Measurements from ENCODE around the gene CFAP299.
"Not testable (repeated sequence)": the region's sequence is repeated elsewhere in the genome, so short reads cannot be mapped to it uniquely, and the experiment has no call there.

CFAP299 gene

GRCh38 chr4:80335554-80336358, at the start of gene CFAP299:
TSS of gene CFAP299 (plus strand) at chr4:80335730.
- H3K36me3 Mint-ChIP-seq (ENCODE audit: low read depth): no peaks in the 10 kb centered on the region
- H3K27ac Mint-ChIP-seq: no peak within 1 kb of the TSS
- H3K27me3 Mint-ChIP-seq (ENCODE audit: low read depth): peaks cover 24% of the 10 kb centered on the region
- H3K9me3 Mint-ChIP-seq: no peaks in the 10 kb centered on the region
- DNase-seq (ENCODE audit: low spot score): peak; percentile 46
- H3K4me1 Mint-ChIP-seq (ENCODE audit: low read depth): peaks cover 9% of the 10 kb centered on the region
- peak within 1 kb of the TSS; percentile 80 for H3K4me3 Mint-ChIP-seq

- H3K4me1 Mint-ChIP-seq (ENCODE audit: low read depth): no peaks in the 10 kb centered on the region
- H3K4me3 Mint-ChIP-seq: no peak overlapping the region
- no peak for DNase-seq (ENCODE audit: low spot score)
- H3K9me3 Mint-ChIP-seq: no peaks in the 10 kb centered on the region
- H3K27ac Mint-ChIP-seq: no peak overlapping the region
- H3K27me3 Mint-ChIP-seq (ENCODE audit: low read depth): peaks cover 3% of the 10 kb centered on the region
- H3K36me3 Mint-ChIP-seq (ENCODE audit: low read depth): no peaks in the 10 kb centered on the region
Observed at GRCh38 chr4:80286451-80286850, 49.1 kb upstream of the CFAP299 start.

- not testable (repeated sequence) for H3K4me3 Mint-ChIP-seq; H3K27me3 Mint-ChIP-seq (ENCODE audit: low read depth); H3K9me3 Mint-ChIP-seq; DNase-seq (ENCODE audit: low spot score); H3K4me1 Mint-ChIP-seq (ENCODE audit: low read depth); H3K27ac Mint-ChIP-seq; H3K36me3 Mint-ChIP-seq (ENCODE audit: low read depth)
Observed at GRCh38 chr4:80290665-80291064, 44.9 kb upstream of the CFAP299 start.

DNA sequence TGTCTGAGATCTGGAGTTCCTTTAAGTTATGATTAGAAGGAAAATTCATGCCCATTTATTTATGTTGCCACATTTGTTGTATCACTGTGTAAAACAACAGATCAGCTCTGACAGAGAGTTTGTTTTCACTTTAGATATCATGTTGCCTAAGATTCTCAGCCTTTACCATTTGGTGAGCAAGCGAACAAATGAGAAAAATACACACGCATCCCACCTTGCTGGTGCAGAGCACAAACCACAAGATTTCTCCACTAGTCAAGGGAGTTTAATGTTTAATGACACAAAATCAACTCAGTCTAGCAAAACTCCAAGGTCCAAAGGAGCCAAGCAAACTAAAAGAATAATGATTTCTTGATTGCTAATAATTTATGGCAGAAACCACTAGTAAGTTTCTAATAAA, 41.3 kb upstream of the CFAP299 start:
- no peaks in the 10 kb centered on the region for H3K4me1 Mint-ChIP-seq (ENCODE audit: low read depth)
- no peaks in the 10 kb centered on the region for H3K36me3 Mint-ChIP-seq (ENCODE audit: low read depth)
- no peak overlapping the region for H3K27ac Mint-ChIP-seq
- H3K9me3 Mint-ChIP-seq: no peaks in the 10 kb centered on the region
- peaks cover 3% of the 10 kb centered on the region for H3K27me3 Mint-ChIP-seq (ENCODE audit: low read depth)
- no peak overlapping the region for H3K4me3 Mint-ChIP-seq
- no peak for DNase-seq (ENCODE audit: low spot score)

DNA sequence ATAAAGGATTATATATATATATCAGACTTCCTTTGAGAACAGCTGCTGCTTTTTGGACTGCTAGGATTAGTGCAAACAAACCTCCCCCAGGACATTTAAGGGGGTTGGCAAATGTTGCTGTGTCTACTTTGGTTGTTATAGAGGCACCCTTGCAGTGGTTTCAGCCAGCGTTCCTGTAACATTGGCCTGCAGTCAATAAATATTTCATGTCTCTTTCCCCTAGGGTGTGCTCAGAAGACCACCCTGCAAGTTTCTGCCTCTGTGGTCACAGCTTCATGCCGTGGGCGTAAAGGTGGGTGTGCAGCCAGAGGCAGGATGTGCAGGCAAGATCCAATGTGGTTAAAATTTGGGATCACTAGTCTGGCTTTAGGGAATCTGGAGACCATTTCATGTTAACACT, 40.2 kb upstream of the CFAP299 start:
- Mint-ChIP-seq H3K27ac (no peak overlapping the region), H3K27me3 (ENCODE audit: low read depth) (peaks cover 3% of the 10 kb centered on the region), H3K9me3 (no peaks in the 10 kb centered on the region), H3K4me3 (no peak overlapping the region), H3K4me1 (ENCODE audit: low read depth) (no peaks in the 10 kb centered on the region), H3K36me3 (ENCODE audit: low read depth) (no peaks in the 10 kb centered on the region)
- no peak for DNase-seq (ENCODE audit: low spot score)

- H3K4me1 Mint-ChIP-seq (ENCODE audit: low read depth): no peaks in the 10 kb centered on the region
- peaks cover 3% of the 10 kb centered on the region for H3K27me3 Mint-ChIP-seq (ENCODE audit: low read depth)
- H3K36me3 Mint-ChIP-seq (ENCODE audit: low read depth): no peaks in the 10 kb centered on the region
- H3K4me3 Mint-ChIP-seq: no peak overlapping the region
- no peak overlapping the region for H3K27ac Mint-ChIP-seq
- no peaks in the 10 kb centered on the region for H3K9me3 Mint-ChIP-seq
- no peak for DNase-seq (ENCODE audit: low spot score)
Observed at GRCh38 chr4:80295826-80296225, 39.7 kb upstream of the CFAP299 start.

DNA sequence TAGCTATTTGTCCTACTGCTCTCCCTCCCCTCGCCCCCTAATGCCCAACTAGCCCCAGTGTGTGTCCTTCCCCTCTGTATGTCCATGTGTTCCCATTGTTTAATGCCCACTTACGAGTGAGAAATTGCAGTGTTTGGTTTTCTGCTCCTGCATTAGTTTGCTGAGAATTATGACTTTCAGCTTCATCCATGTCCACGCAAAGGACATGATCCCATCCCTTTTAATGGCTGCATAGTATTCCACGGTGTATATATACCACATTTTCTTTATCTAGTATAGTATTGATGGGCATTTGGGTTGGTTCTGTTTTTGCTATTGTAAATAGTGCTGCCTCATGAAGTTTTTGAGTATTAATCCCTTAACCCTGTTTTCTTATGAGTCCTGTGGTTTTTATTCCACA, 33.6 kb upstream of the CFAP299 start:
- Mint-ChIP-seq H3K27ac (no peak overlapping the region), H3K4me3 (no peak overlapping the region), H3K9me3 (no peaks in the 10 kb centered on the region), H3K36me3 (ENCODE audit: low read depth) (no peaks in the 10 kb centered on the region), H3K4me1 (ENCODE audit: low read depth) (no peaks in the 10 kb centered on the region), H3K27me3 (ENCODE audit: low read depth) (no peaks in the 10 kb centered on the region)
- DNase-seq (ENCODE audit: low spot score): no peak

- Mint-ChIP-seq H3K4me3 (no peak overlapping the region), H3K27me3 (ENCODE audit: low read depth) (no peaks in the 10 kb centered on the region), H3K9me3 (no peaks in the 10 kb centered on the region), H3K4me1 (ENCODE audit: low read depth) (no peaks in the 10 kb centered on the region), H3K27ac (no peak overlapping the region), H3K36me3 (ENCODE audit: low read depth) (no peaks in the 10 kb centered on the region)
- no peak for DNase-seq (ENCODE audit: low spot score)
Observed at GRCh38 chr4:80302616-80303223, 32.8 kb upstream of the CFAP299 start.

DNA sequence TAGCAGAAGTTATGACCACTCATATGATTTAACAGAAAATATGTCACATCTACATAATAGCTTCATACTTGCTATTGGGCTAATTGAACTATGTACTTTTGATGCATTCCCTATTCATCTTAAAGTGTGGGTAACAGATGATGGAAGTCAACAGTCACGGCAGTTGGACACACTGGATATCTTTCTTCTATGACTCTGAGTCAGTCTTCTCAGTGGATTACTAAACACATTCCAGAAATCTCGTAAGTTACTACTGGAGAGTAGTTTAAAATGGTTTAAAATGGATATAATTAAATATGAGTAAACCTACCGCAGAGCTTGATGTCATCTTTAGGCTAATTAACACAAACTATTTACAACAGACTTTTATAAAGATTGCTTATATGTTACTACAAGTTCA, 30.1 kb upstream of the CFAP299 start:
- H3K9me3 Mint-ChIP-seq: no peaks in the 10 kb centered on the region
- H3K27me3 Mint-ChIP-seq (ENCODE audit: low read depth): no peaks in the 10 kb centered on the region
- H3K36me3 Mint-ChIP-seq (ENCODE audit: low read depth): no peaks in the 10 kb centered on the region
- DNase-seq (ENCODE audit: low spot score): no peak
- no peak overlapping the region for H3K27ac Mint-ChIP-seq
- no peak overlapping the region for H3K4me3 Mint-ChIP-seq
- H3K4me1 Mint-ChIP-seq (ENCODE audit: low read depth): no peaks in the 10 kb centered on the region

DNA sequence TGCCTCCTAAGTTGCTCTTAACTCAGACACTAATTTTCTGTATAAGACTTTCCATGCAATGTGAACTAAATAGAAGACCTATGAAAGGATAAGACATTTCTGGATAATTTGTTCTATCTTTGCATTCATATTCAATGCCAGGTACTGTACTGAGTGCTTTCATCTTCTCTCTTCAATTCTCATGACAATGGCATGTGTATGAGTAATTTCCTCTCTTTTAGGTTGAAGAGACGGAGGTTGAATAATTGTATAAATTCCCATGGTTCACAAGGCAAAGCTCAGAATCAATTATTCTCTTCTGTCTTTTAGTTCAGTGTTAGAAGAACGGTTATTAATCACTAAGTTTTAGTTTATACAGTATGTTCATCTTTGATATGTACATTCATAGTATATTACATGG, 29.3 kb upstream of the CFAP299 start:
- no peak for DNase-seq (ENCODE audit: low spot score)
- no peak overlapping the region for H3K4me3 Mint-ChIP-seq
- no peaks in the 10 kb centered on the region for H3K9me3 Mint-ChIP-seq
- H3K27me3 Mint-ChIP-seq (ENCODE audit: low read depth): no peaks in the 10 kb centered on the region
- H3K36me3 Mint-ChIP-seq (ENCODE audit: low read depth): no peaks in the 10 kb centered on the region
- no peak overlapping the region for H3K27ac Mint-ChIP-seq
- H3K4me1 Mint-ChIP-seq (ENCODE audit: low read depth): no peaks in the 10 kb centered on the region

- Mint-ChIP-seq H3K27ac (no peak overlapping the region), H3K4me1 (ENCODE audit: low read depth) (no peaks in the 10 kb centered on the region), H3K36me3 (ENCODE audit: low read depth) (no peaks in the 10 kb centered on the region), H3K4me3 (no peak overlapping the region), H3K27me3 (ENCODE audit: low read depth) (no peaks in the 10 kb centered on the region), H3K9me3 (no peaks in the 10 kb centered on the region)
- DNase-seq (ENCODE audit: low spot score): no peak
Observed at GRCh38 chr4:80307183-80307735, 28.3 kb upstream of the CFAP299 start.

GRCh38 chr4:80307774-80308465, 27.6 kb upstream of the CFAP299 start:
- no peak for DNase-seq (ENCODE audit: low spot score)
- H3K9me3 Mint-ChIP-seq: no peaks in the 10 kb centered on the region
- H3K4me3 Mint-ChIP-seq: no peak overlapping the region
- no peaks in the 10 kb centered on the region for H3K4me1 Mint-ChIP-seq (ENCODE audit: low read depth)
- H3K36me3 Mint-ChIP-seq (ENCODE audit: low read depth): no peaks in the 10 kb centered on the region
- H3K27ac Mint-ChIP-seq: no peak overlapping the region
- no peaks in the 10 kb centered on the region for H3K27me3 Mint-ChIP-seq (ENCODE audit: low read depth)

DNA sequence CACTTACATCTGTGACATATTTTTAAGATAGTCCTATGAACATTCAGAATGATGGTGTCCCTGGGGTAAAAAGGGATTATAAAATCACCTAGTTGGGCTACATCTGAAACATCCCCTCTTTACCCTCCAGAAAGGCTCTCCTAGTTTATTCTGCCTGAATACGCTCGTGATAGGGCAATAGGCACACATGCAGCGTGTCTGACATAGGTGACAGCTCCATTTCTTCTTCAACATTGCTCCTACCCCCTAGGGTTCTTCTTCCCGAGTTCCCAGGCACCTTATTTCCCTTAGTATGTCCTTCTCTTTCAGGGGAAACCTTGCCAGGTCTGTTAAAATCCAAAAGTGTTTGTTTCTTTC, 27.1 kb upstream of the CFAP299 start:
- no peaks in the 10 kb centered on the region for H3K4me1 Mint-ChIP-seq (ENCODE audit: low read depth)
- no peak overlapping the region for H3K4me3 Mint-ChIP-seq
- H3K27ac Mint-ChIP-seq: no peak overlapping the region
- no peaks in the 10 kb centered on the region for H3K27me3 Mint-ChIP-seq (ENCODE audit: low read depth)
- no peaks in the 10 kb centered on the region for H3K36me3 Mint-ChIP-seq (ENCODE audit: low read depth)
- H3K9me3 Mint-ChIP-seq: no peaks in the 10 kb centered on the region
- DNase-seq (ENCODE audit: low spot score): no peak

DNA sequence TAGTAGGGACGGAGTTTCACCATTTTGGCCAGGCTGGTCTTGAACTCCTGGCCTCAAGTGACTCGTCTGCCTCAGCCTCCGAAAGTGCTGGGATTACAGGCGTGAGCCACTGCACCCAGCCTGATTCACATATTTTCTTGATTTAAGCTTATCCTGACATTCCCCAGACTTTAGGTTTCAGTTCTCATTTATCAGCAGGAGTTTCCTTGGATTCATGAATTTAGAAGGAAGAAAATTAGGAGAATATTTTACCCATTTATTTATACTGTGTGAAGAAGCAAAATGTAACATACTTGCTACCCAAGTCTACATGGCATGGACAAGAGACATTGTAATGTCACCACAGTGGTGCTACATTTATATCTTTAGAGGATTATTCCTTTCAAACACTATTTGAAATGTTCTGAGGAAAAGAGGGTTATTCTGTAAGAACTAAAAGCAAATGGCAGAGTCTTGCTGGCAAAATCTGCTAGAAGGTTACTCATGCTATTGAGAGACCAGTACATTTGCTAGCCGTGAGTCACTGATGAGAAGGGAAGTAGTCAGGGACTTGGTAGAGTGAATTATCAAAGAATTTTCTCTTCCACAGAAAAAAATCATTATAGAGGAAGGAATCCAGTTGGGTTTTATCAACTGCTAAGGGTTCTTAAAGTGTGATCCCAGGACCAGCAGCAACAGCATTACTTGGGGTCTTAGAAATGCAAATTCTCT, 26.1 kb upstream of the CFAP299 start:
- no peaks in the 10 kb centered on the region for H3K36me3 Mint-ChIP-seq (ENCODE audit: low read depth)
- no peak overlapping the region for H3K27ac Mint-ChIP-seq
- H3K9me3 Mint-ChIP-seq: no peaks in the 10 kb centered on the region
- no peaks in the 10 kb centered on the region for H3K4me1 Mint-ChIP-seq (ENCODE audit: low read depth)
- no peak overlapping the region for H3K4me3 Mint-ChIP-seq
- no peaks in the 10 kb centered on the region for H3K27me3 Mint-ChIP-seq (ENCODE audit: low read depth)
- no peak for DNase-seq (ENCODE audit: low spot score)

All from T-helper 2 cell treated with Interferon-gamma antibody and Interleukin-4, amounts not matched to agents 5 μg/mL and 100 μg/mL, for 36 hours (primary cell).